B cell (primary cell): Measurements from ENCODE around the gene MYO1C. TPM values are rescaled to one million over a fixed set of nuclear protein-coding genes. Genes with fewer than 3 reads are reported as not detected.

Experiments used
- ATAC-seq: fragments of 200-7000 bp; cut with Tn5 transposase; one replicate; pipeline ENCODE4 v1.10.0; 2021; ENCODE audit warnings: low read depth, mild to moderate bottlenecking, moderate number of reproducible peaks, moderate library complexity
- CTCF ChIA-PET: fragments of 350-600 bp; sonication (Branson Sonifier 250); formaldehyde crosslinking; loops from one replicate; lab custom pipeline; 2021; ENCODE audit warnings: antibody characterized with exemption, inconsistent platforms; lab: Charles Lee
- POLR2A ChIA-PET: fragments of 350-600 bp; sonication (Branson Sonifier 250); formaldehyde crosslinking; loops from one replicate; lab custom pipeline; 2021; ENCODE audit warnings: antibody characterized with exemption; lab: Charles Lee
- DNase-seq: peaks from one replicate; pipeline ENCODE4 v3.0.0; 2013
- H2AFZ ChIP-seq: 2 replicates; pipeline ENCODE4 v1.6.1; 2012; ENCODE audit warnings: mild to moderate bottlenecking, low read depth, low read length; ENCODE audit not compliant: insufficient read depth, poor library complexity, severe bottlenecking
- H3K27ac ChIP-seq, 2 donors: 1 replicate in 1 of 2; 2 replicates in 1 of 2; pipeline ENCODE4 v1.5.1; 2012 to 2013; ENCODE audit warnings: low read length in 2 of 2, mild to moderate bottlenecking in 2 of 2, moderate library complexity in 1 of 2
- H3K27me3 ChIP-seq, 4 experiments: fragments of 200-600 bp in 1 of 4; sonication (generic) in 1 of 4; replicated peaks in 1 of 4; 1 replicate in 2 of 4; 2 replicates in 2 of 4; pipeline versions ENCODE4 v1.6.1 to v1.7.0; 2013 to 2016; ENCODE audit warnings: low read length in 3 of 4, mild to moderate bottlenecking in 2 of 4, mixed read lengths in 1 of 4, moderate library complexity in 1 of 4; ENCODE audit not compliant: insufficient read depth in 4 of 4, control insufficient read depth in 3 of 4; ENCODE audit errors: control extremely low read depth in 1 of 4
- H3K36me3 ChIP-seq, 2 experiments: replicated peaks in 1 of 2; 1 replicate in 1 of 2; 2 replicates in 1 of 2; pipeline versions ENCODE4 v1.6.1 to v1.7.1; 2013; ENCODE audit warnings: low read length in 1 of 2; ENCODE audit not compliant: insufficient read depth in 2 of 2, control insufficient read depth in 1 of 2; ENCODE audit errors: control extremely low read depth in 1 of 2, extremely low read depth in 1 of 2
- H3K4me1 ChIP-seq, 2 donors: fragments of 200-600 bp in 1 of 2; sonication (generic) in 1 of 2; 1 replicate in 1 of 2; 2 replicates in 1 of 2; pipeline versions ENCODE4 v1.5.1 to v1.6.1; 2013 to 2017; ENCODE audit warnings: low read length in 2 of 2; ENCODE audit not compliant: control insufficient read depth in 2 of 2, insufficient read depth in 2 of 2
- H3K4me2 ChIP-seq: replicated peaks from 2 replicates; pipeline ENCODE3; 2012; ENCODE audit warnings: mild to moderate bottlenecking, low read depth, low read length; ENCODE audit not compliant: poor library complexity, severe bottlenecking
- H3K4me3 ChIP-seq, 5 experiments: fragments of 200-600 bp in 1 of 5; sonication (generic) in 1 of 5; 1 replicate in 3 of 5; 2 replicates in 2 of 5; pipeline versions ENCODE4 v1.5.1 to v1.7.0; 2011 to 2016; ENCODE audit warnings: low read length in 4 of 5, mild to moderate bottlenecking in 4 of 5, low read depth in 2 of 5, control low read depth in 1 of 5, moderate library complexity in 1 of 5; ENCODE audit not compliant: insufficient read depth in 1 of 5; ENCODE audit errors: control extremely low read depth in 1 of 5, extremely low read depth in 1 of 5
- H3K79me2 ChIP-seq: fragments of 200-600 bp; sonication (generic); one replicate; pipeline ENCODE4 v1.6.0; 2016; ENCODE audit warnings: low read length; ENCODE audit not compliant: control insufficient read depth, insufficient read depth
- H3K9ac ChIP-seq: fragments of 200-600 bp; sonication (generic); 2 replicates; pipeline ENCODE4 v1.6.1; 2017; ENCODE audit warnings: mild to moderate bottlenecking, low read length, moderate library complexity
- H3K9me3 ChIP-seq, 3 donors: one replicate each; pipeline versions ENCODE4 v1.6.1 to v1.7.1; 2013; ENCODE audit warnings: low read length in 2 of 3; ENCODE audit not compliant: control insufficient read depth in 2 of 3, insufficient read depth in 1 of 3; ENCODE audit errors: control extremely low read depth in 1 of 3
- H4K20me1 ChIP-seq: 2 replicates; pipeline ENCODE4 v1.6.0; 2012; ENCODE audit warnings: mild to moderate bottlenecking, low read length; ENCODE audit not compliant: insufficient read depth, control insufficient read depth, poor library complexity, severe bottlenecking
- H3K27ac Mint-ChIP-seq: one replicate; pipeline ENCODE4 v1.8.0; 2021; ENCODE audit warnings: mixed read lengths
- H3K27me3 Mint-ChIP-seq: one replicate; pipeline ENCODE4 v1.8.0; 2021; ENCODE audit warnings: mixed read lengths
- H3K4me1 Mint-ChIP-seq: one replicate; pipeline ENCODE4 v1.8.0; 2021; ENCODE audit warnings: mixed read lengths
- H3K4me3 Mint-ChIP-seq: one replicate; pipeline ENCODE4 v1.8.0; 2021; ENCODE audit warnings: mixed read lengths
- H3K9me3 Mint-ChIP-seq: one replicate; pipeline ENCODE4 v1.8.0; 2022; ENCODE audit warnings: mixed read lengths; ENCODE audit not compliant: insufficient read depth
- EZH2 ChIP-seq: IDR thresholded peaks from 2 replicates; pipeline ENCODE4 v1.6.1; 2012; ENCODE audit warnings: borderline replicate concordance, low read depth, mild to moderate bottlenecking, moderate library complexity, low read length; ENCODE audit not compliant: insufficient read depth, poor library complexity, severe bottlenecking
- WGBS: methylation state at CpG from one replicate; pipeline ENCODE4 v1.1.5; 2013; ENCODE audit warnings: missing lambda C conversion rate; ENCODE audit not compliant: insufficient coverage; 5-methylcytosine and 5-hydroxymethylcytosine counted together
- intact Hi-C: fragments of 100-400 bp; cut with micrococcal nuclease; formaldehyde crosslinking; loops from one replicate; pipeline ENCODE4 v1.10.0; 2022
- polyA plus RNA-seq: library from polyadenylated mRNA; depleted of rRNA; stranded (reverse); fragments of >200 nt; gene quantifications from 2 replicates; pipeline ENCODE4 v1.2.3, GENCODE V29; 2012
- total RNA-seq, 2 donors: library from RNA; stranded (reverse); fragments of 120-200 nt in 1 of 2; gene quantifications; 1 replicate in 1 of 2; 2 replicates in 1 of 2; pipeline versions ENCODE4 v1.2.3 to v1.2.4, GENCODE V29; 2013 to 2022
- TF ChIP-seq, protein P1 (sequence below): fragments of 200-600 bp; IDR thresholded peaks from one replicate; pipeline ENCODE4 v1.8.0; 2022; ENCODE audit warnings: antibody characterized with exemption, mild to moderate bottlenecking

The MYO1C gene
- total and polyA plus RNA-seq, 2 donors (not counting 1 experiment from before 2014, with no cell fraction given): 54.7 to 81.7 TPM

- no peaks in the 10 kb centered on the region for H3K27me3 ChIP-seq
- DNase-seq: no peak
- no peaks in the 10 kb centered on the region for H3K9me3 Mint-ChIP-seq
- no peaks in the 10 kb centered on the region for H3K27me3 Mint-ChIP-seq
- H3K9me3 ChIP-seq: no peaks in the 10 kb centered on the region
- peaks cover 0 to 54% of the 10 kb centered on the region in 2 experiments for H3K36me3 ChIP-seq
- no peak overlapping the region for H3K4me3 Mint-ChIP-seq
- intact Hi-C loops: loop anchor here (5.0 kb wide), 1 partner anchor 36 kb away; the partner anchor contains the start of gene INPP5K
- ATAC-seq: no peak
- H3K4me3 ChIP-seq: no peak overlapping the region
- POLR2A ChIA-PET: interaction anchor here (0.6 to 0.9 kb wide), 2 partner anchors 20 to 21 kb away, joined by 3 to 4 read pairs; no protein-coding TSS in a partner anchor
- 95% methylated on average over 11 of the region's 11 CpGs for WGBS
- no peak overlapping the region for H3K27ac Mint-ChIP-seq
- H3K79me2 ChIP-seq: peaks cover 22% of the 10 kb centered on the region
- H4K20me1 ChIP-seq: peaks cover 43% of the 10 kb centered on the region
- H3K27ac ChIP-seq: no peak overlapping the region
- no peak for TF ChIP-seq EZH2
- TF ChIP-seq, protein P1, sequence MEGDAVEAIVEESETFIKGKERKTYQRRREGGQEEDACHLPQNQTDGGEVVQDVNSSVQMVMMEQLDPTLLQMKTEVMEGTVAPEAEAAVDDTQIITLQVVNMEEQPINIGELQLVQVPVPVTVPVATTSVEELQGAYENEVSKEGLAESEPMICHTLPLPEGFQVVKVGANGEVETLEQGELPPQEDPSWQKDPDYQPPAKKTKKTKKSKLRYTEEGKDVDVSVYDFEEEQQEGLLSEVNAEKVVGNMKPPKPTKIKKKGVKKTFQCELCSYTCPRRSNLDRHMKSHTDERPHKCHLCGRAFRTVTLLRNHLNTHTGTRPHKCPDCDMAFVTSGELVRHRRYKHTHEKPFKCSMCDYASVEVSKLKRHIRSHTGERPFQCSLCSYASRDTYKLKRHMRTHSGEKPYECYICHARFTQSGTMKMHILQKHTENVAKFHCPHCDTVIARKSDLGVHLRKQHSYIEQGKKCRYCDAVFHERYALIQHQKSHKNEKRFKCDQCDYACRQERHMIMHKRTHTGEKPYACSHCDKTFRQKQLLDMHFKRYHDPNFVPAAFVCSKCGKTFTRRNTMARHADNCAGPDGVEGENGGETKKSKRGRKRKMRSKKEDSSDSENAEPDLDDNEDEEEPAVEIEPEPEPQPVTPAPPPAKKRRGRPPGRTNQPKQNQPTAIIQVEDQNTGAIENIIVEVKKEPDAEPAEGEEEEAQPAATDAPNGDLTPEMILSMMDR: no peak
- no peak overlapping the region for H3K4me2 ChIP-seq
- no peak overlapping the region for H3K9ac ChIP-seq
- CTCF ChIA-PET: no interaction called here
- H3K4me1 Mint-ChIP-seq: peaks cover 19% of the 10 kb centered on the region
- no peak overlapping the region for H2AFZ ChIP-seq
- peaks cover 10 to 31% of the 10 kb centered on the region in 2 donors for H3K4me1 ChIP-seq
These were observed 10.8 kb downstream of the MYO1C start for GRCh38 chr17:1481736-1482135.

DNA sequence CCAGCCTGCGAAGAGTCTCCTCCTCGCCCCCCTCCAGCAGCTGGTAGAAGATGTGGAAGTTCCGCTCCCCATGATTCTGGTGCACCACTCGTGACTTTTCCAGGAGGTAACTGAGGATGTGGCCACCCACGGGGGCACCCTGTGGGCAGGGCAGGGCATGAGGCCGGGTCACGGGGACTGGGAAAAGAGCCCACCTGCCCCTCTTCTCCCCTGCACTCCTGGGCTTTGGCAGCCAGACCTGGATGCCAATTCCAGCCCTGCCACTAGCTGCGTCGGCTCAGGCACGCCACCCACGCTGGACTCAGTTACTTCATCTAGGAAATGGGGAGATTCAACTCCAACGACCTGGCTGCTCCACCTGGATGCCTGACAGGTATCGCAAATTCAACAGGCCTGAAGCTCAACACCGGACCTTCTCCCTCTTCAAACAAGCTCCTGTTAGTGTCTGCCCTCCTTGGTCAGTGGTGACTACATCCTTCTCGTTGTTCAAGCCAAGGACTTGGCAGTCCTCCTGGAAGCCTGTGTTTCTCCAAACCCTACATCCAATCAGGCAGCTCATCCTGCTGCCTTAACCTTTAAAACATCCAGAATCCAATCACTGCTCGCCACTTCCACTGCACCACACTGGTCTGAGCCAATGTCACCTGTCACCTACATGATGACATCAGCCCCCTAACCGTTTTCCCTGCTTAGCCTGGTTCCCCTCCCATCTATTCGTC, 11.6 kb downstream of the MYO1C start:
- Histone ChIP-seq H3K36me3 (peaks cover 0 to 60% of the 10 kb centered on the region in 2 experiments), H3K27ac (no peak overlapping the region), H3K4me3 (no peak overlapping the region), H3K4me2 (no peak overlapping the region), H4K20me1 (peaks cover 43% of the 10 kb centered on the region), H3K27me3 (no peaks in the 10 kb centered on the region), H3K9me3 (no peaks in the 10 kb centered on the region), H3K9ac (no peak overlapping the region), H3K4me1 (peaks cover 12 to 31% of the 10 kb centered on the region in 2 donors), H2AFZ (no peak overlapping the region), H3K79me2 (peaks cover 18% of the 10 kb centered on the region)
- Mint-ChIP-seq H3K27me3 (no peaks in the 10 kb centered on the region), H3K9me3 (no peaks in the 10 kb centered on the region), H3K4me3 (no peak overlapping the region), H3K4me1 (peaks cover 22% of the 10 kb centered on the region), H3K27ac (no peak overlapping the region)
- ChIA-PET POLR2A (interaction anchor here (0.6 to 0.9 kb wide), 2 partner anchors 19 to 134 kb away, joined by 3 to 4 read pairs; no protein-coding TSS in a partner anchor), CTCF (interaction anchor here (0.6 kb wide), 2 partner anchors 82 to 98 kb away, joined by 3 to 4 read pairs; no protein-coding TSS in a partner anchor)
- ATAC-seq (no peak), DNase-seq (no peak)
- TF ChIP-seq, protein P1: no peak
- no peak for TF ChIP-seq EZH2
- 86% methylated on average over 17 of the region's 18 CpGs for WGBS
- intact Hi-C loops: loop anchor here (5.0 kb wide), 1 partner anchor 36 kb away; the partner anchor contains the start of gene INPP5K
